HT1080 (cell line): ENCODE measurements around the gene ABLIM1. TPM values are rescaled to one million over a fixed set of nuclear protein-coding genes. Genes with fewer than 3 reads are reported as not detected.
A peak's percentile ranks its signal among the peaks of the same experiment; 100 is the strongest.

ENCODE experiments used
- DNase-seq: peaks from one replicate; pipeline ENCODE4 v3.0.0-alpha.2; 2015; ENCODE audit warnings: low read depth
- total RNA-seq: library from RNA; depleted of rRNA; stranded (reverse); fragments of >200 nt; shearing (Covaris generic); gene quantifications from 2 replicates; pipeline ENCODE4 v1.2.3, GENCODE V29; 2014

Gene ABLIM1
- total RNA-seq, 1 experiment from 2014 or later = 1.3 TPM

DNA sequence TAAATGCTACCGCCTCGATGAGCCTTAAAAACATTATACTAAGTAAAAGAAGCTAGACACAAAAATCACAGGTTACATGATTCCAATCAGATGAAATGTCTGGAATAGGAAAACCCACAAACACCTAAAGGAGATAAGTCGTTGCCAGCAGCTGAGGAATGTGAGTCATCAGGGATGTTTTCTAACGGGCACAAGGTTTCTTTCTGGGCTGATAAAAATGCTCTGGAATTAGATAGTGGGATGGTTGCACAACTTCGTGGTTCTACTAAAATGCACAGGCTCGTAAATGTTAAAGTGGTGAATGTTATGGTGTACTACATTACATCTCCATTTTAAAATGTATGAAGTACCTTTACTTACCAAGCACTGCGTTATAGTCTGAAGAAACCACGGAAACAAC lies 9.7 kb downstream of the ABLIM1 start:
- peak; percentile 68 for DNase-seq

- DNase-seq = no peak
Observed at GRCh38 chr10:114647545-114648138, 10.4 kb downstream of the ABLIM1 start.

DNA sequence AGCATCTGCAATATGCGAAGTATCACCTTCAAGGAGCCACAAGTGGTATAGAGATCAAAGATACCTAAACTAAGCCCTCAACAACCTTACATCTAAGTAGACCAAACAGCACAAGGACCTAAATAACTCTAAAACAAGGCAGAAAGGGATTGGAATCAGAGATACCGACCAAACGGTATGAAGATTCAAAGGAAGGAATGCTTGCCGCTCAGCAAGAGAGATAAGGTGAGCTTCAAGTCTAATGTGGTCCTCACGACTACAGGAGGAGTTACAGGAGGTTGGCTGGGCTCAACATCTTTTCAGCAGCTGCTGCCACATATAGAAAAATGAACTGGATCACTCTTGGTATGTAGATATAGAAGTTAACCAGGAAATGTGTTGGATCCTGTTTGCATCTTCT lies 11.6 kb downstream of the ABLIM1 start:
- DNase-seq = no peak

DNA sequence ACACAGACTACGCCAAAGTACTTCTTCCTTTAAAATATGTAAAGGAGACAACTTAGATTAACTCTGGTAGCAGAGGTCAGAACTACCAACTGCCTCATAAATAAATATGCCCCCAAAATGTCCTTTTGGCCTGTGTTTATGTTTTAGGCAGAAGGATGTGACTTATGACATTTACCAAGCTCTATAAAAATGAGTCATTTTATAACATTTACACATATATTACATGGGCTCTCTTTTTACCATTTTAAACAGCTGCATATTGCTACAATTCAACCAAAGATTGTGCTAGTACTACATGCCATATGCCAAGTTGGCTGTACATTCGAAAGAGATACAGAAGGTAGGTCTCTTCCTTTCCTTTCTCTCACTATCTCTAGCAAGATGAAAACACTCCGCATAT lies 12.4 kb downstream of the ABLIM1 start:
- DNase-seq = no peak

GRCh38 chr10:114643158-114643557 lies 14.9 kb downstream of the ABLIM1 start:
- no peak for DNase-seq

- no peak for DNase-seq
Observed at GRCh38 chr10:114642729-114643128, 15.3 kb downstream of the ABLIM1 start.

DNA sequence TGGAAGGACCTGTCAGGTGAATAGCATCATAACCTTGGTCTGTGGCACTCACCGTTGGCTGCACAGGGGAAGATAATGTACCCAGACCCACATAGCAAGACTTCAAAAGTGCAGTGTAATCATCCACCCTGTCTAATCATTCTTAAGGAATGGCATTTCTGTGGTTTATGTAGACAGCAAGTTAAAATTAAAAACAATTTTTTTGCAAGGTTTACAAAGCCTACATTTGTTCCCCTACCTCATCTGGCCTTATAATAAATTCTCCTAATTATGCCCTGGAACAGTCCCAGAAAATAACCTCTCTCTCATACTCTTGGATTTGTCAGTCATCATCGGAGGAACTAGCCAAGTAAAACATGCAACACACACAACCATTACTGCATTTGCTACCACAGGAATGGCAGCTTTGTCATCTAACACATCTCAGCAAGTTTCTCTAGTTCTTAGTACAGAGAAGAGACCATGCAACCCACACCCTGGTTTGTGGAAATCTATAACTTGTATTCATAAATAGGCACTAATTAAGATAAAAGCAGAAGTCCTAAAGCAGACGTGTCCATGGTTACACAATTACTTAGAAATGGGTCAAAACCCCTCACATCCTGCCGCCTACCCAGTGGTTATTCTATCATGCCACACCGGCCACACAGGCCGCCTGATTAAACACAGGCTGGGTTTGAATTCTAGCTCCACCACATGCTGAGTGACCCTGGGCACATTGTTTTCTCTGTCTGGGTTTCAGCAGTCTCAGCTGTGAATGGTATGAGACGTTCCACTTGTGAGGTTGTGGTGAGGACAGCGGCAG lies 19.1 kb downstream of the ABLIM1 start:
- peak; percentile 53 for DNase-seq

DNA sequence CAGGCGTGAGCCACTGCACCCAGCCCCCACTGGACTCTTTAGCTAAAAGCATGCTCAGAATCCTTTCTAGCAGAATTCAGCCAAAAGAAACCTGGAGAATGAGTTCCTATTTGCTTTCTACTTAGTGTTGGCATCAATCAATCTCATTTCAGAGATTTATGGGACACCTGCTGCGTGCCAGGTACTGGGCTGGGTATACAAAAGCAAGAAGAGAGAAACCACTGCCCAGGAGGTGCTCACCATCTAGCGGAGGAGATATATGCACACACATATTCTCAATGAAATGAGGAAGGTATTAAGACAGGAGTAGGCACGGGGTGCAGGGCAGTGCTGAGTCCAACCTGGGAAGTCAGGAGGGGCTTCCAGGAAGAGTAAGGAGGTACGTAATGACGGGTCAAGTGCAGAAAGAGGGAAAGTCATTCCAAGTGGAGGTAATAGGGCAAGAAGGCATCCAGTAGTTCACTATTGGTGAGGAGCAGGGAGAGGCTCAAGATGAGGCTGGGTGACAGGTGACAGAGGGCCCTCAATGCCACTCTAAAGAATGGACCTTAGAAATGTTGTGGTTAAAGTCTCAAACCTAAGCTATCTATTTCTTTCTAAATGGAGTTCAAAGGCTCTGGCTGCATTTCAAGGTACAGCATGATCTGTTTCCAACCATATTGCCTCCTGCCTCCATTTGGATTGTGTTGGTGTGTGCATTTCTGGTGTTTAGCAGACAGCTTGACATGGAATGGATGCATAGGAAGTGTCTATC lies 22.1 kb downstream of the ABLIM1 start:
- DNase-seq = no peak

DNA sequence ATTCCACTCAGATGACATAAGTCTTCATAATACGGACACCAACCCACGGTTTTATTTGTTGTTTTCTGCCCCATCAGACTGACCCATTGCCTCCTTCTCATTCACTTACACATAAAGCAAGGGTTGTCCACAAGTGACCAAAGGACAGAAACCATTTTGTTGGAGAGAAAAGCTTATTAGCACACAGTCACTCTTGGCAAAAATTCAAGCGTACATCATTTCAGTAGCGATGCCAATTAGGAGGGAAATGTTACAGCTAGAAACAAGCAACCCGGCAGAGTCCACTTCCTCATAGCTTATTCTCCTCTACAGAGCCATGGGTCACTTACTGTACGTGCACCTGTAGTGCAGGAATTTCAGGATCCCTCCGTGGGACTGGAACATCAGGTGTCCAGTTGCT lies 23.0 kb downstream of the ABLIM1 start:
- no peak for DNase-seq

GRCh38 chr10:114634609-114634979 lies 23.5 kb downstream of the ABLIM1 start:
- DNase-seq = peak; percentile 69

GRCh38 chr10:114632869-114633715 lies 25.0 kb downstream of the ABLIM1 start:
- DNase-seq = peak; percentile 85

DNA sequence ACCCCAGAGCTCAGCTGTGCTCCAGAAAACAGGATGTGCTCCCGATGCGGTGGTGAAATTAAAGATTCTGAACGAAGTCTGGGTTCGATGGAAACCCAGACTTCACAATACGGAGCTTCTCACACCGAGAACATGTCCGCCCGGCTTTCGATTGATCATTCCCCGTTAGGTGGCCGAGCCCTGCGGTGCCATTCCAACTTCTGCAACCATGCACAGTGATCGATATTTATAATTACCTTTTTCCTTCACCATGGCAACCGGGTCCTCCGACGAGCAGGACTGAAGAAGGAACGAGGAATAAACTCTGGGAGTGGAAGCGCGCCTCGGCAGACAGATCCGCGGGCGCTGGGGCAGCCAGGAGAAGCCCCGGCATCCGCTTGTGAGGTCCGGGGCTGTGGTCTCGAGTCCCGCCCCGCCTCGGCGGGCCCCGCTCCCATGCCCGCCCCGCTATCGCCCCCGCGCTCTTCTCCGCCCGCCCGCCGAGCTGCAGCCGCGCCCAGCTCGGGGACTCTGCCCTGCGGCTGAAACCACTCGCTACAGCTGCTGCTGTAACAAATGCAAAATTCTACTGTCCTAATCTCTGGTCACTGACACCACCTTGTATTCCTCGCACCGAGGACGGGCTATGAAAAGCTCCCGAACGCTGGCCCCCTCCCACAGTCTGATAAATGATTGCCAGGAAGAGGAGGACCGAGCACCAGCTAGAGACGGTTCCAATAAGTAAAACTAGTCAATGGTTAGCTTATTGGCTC lies 26.2 kb downstream of the ABLIM1 start:
- DNase-seq = no peak

DNA sequence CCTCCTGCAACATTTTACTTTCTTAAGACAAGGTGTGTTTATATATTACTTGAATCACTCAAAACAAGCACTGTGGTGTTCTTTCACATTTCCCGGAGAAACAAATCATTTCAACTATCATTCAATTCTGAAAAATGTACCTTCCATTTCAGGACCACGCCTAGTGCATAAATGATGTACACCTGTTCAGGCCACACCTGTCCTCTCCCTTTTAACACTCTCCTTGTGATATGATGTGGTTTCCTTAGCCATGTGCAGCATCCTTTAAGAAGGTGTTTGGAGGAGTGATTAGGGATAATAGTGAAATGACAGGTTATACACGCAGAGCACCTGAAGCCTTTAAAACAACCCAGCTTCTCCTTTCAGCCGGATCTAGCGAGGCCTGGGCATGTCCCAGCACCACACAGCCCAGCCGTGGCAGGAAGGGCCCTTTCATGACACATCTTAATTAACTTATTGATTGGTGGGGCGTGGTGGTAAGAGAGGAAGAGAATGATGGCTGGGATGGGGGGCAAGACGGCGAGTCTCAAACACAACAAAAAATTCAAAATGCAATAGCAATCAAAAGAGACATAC lies 26.9 kb downstream of the ABLIM1 start:
- DNase-seq = no peak

GRCh38 chr10:114629824-114630730 lies 28.0 kb downstream of the ABLIM1 start:
- no peak for DNase-seq

GRCh38 chr10:114629083-114629823 lies 28.8 kb downstream of the ABLIM1 start:
- DNase-seq = no peak

DNA sequence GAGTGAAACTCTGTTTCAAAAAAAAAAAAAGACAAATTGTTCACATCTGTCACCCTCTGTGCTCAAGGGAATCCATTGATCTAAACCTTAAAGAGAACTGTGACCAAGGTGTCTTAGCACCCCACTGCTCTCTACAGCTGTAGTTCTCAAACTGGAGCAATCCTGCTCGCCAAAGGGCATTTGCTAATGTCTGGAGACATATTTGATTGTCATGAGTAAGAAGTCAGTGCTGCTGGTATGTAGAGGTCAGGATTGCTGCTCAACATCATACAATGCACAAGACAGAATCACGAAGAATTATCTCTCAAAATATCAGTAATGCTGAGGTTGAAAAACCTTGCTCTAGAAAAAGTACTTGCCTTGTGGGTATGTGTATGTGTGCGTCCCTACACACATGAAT lies 30.0 kb downstream of the ABLIM1 start:
- DNase-seq = no peak

DNA sequence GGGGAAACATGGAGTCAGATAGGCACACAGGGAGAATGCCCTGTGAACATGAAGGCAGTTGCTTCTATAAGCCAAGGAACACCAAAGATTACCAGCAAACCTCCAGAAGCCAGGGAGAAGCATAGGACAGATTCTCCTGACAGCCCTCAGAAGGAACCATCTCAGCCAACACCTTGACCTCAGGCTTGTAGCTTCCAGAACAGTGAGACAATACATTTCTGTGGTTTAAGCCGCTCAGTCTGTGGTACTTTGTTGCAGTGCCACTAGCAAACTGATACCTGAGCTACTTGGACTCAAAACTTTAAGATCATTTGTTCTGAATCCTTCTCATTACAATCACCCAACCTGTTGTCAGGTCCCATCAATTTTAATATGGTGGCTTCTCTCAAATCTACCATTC lies 31.2 kb downstream of the ABLIM1 start:
- no peak for DNase-seq

- DNase-seq = peak; percentile 29
Observed at GRCh38 chr10:114624951-114625780, 32.9 kb downstream of the ABLIM1 start.
